GM18505 (cell line): ENCODE measurements around the gene SYT6.

ENCODE experiments used
- ATAC-seq: cut with Tn5 transposase; IDR thresholded peaks from one replicate; pipeline ENCODE4 v1.9.1; 2021; ENCODE audit not compliant: unreplicated experiment
- POLR2A ChIP-seq: IDR thresholded peaks from 4 replicates; pipeline ENCODE4 v1.6.1; 2011; ENCODE audit warnings: borderline replicate concordance; ENCODE audit not compliant: insufficient read depth, insufficient read length; ENCODE audit errors: extremely low read depth

The SYT6 gene, protein sequence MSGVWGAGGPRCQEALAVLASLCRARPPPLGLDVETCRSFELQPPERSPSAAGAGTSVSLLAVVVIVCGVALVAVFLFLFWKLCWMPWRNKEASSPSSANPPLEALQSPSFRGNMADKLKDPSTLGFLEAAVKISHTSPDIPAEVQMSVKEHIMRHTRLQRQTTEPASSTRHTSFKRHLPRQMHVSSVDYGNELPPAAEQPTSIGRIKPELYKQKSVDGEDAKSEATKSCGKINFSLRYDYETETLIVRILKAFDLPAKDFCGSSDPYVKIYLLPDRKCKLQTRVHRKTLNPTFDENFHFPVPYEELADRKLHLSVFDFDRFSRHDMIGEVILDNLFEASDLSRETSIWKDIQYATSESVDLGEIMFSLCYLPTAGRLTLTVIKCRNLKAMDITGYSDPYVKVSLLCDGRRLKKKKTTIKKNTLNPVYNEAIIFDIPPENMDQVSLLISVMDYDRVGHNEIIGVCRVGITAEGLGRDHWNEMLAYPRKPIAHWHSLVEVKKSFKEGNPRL

DNA sequence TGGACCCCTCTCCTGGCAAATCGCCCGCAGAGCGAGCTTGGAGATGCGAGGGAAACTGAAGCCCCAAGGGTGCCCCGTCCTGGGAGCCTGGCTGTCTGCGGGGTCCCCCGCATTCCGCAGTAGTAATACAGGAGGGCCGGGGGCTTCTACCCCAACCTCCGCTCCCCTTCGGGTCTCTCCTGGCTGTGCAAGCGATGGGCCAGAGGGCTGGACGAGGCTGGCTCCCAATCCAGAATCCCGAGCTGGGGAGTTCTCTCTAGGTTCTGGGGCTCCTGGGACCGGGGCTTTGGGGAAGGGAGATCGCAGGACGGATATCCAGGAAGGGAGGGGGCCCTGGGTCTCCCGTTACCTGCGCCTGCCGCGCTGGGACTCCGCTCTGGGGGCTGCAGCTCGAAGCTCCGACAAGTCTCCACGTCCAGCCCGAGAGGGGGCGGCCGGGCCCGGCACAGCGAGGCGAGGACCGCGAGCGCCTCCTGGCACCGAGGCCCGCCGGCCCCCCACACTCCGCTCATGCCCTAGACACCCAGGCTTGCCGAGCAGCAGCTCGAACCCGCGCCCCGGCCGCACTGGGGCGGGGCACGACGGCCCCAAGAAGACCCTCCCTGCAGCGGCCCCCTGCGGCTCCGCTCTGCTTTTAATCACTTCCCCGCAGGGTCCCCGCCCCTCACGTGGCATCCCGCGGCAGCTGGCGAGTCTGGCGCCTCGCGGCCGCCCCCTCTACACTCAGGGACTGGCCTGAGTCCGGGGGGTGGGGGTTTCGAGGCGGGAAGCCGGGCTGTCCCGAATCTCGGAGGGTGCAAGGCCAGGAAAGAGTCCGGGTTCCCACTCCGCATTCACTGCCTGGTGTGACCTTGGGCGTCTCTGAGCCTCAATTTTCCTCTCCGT, at the start of gene SYT6:
SYT6 (minus strand) TSS at position 609 of the 885 bp plus-strand sequence; CDS start at position 512, 97 bp downstream.
- ATAC-seq, result no peak
- no peak for TF ChIP-seq POLR2A

DNA sequence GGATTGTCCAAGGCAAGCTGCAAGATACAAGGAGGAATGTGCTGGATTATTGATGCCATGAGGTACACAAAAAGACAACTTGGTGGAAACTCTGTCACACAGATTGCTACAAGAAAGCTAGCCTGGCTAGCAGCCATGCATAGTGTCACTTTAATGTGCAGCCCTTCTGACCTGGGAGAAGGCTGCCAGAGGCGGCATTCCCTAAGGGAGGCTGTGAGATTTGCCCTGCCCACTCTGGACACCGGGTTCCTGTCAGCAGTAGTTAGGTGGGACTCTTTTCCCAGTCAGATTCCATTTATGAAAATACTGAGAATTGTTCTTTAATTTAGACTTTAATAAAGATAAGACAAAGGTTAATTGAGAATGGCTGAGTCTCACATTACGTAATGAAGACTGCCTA, 47.8 kb upstream of the SYT6 start:
- no peak for TF ChIP-seq POLR2A
- ATAC-seq, result no peak

DNA sequence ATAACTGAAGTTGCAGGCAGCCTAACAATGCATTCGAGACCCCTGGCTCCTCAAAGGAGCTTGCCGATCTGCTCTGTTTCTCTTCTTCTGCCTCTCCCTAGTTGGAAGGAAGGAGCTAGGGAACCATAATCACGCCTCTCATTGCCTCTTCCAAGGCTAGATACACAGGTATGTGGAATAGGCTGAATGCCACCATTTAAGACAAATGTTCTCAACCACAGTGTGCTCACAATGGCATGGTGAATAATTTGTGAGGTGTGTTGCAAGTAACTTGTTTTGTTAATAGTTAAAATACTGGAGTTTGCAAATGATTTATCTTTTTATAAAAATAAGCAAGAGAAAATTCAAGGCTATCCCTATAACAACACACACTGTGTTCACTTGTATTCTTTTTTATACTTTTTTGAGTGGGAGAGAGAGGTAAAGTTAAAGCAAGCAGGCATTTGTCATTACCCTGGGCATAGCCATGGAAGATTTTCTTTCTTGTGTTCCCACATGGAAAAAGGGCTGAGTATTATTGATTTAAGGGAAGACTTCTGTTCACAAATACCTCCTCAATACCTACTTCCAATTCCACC, 45.4 kb upstream of the SYT6 start:
- ATAC-seq, result no peak
- TF ChIP-seq POLR2A, result no peak

DNA sequence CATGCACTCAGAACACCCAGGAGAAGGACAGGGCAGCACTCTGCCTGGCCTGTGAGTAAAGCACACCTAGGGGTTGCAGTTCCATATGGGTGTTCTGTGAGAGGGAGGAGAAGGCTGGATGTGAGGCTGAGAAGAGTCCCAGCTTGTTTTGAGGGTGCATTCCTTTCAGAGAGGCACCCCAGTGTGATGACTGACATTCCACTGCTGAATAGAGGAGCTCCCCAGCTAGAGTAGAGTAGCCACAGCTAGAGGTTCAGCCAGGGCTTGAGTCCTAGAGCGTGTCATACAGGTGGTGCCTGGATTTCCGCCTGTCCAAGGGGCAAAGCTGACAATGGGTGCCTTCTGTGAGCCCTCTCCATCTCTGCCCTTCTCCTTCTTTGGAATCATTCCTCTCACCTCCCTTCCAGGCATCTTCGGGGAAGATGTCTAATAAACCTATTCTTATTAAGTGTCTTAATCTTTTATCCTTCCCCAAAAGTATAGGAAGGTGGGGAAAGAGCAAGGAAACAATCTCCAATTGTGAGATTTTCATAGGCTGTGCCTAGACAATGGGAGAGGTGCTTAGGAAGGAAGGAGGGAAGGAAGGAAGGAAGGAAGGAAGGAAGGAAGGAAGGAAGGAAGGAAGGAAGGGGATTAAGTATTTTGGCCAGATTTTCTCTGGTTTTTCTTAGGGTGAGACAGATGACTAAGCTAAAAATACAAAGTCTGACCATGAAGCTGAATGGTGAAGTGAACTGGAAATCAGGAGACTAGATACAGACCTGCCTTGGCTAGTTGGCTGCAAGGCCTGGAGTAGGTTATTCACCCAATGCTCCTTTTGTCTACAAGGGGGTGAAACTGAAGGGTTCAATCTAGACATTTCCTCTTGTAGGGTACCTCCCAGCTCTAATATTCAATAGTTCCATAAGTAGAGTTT, 43.6 kb upstream of the SYT6 start:
- TF ChIP-seq POLR2A, result no peak
- ATAC-seq, result no peak

DNA sequence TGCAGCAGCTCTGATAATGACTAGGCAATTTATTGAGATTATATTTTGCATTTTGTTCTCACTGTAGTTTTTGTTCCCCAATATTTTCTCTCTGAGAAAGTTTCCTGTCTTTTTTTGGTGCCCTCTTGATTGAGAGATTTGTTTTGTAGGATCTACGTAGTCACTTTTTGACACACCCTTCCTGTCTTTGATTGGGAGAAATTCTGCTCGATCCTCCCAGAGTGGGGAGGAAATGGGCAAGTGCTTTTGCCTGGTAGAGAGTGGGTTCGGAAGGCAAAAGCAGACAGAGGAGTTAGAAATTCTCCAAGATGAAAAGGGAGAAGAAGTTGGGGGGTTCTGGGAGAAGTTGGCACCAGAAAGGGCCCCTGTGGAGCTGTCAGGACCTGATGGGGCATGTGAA, 42.1 kb upstream of the SYT6 start:
- TF ChIP-seq POLR2A, result no peak
- no peak for ATAC-seq

DNA sequence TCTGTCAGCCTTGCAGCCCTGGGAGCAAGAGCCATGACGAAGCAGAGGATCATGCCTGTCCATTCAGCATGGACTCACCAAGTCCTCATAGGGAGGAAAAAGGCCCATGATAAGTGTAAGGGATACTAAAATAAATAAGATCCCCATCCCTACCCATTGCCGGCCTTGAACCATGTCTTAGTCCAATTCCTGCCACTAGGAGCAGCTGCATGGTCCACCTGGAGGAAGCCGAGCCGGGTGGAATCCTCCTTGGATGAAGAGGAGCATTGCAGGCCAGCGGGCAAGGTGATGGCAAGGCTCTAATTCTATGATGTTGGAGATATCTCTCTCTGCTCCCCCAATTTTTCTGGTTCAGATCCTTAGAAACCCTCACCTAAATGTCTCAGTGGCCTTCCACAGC, 38.7 kb upstream of the SYT6 start:
- no peak for ATAC-seq
- no peak for TF ChIP-seq POLR2A

DNA sequence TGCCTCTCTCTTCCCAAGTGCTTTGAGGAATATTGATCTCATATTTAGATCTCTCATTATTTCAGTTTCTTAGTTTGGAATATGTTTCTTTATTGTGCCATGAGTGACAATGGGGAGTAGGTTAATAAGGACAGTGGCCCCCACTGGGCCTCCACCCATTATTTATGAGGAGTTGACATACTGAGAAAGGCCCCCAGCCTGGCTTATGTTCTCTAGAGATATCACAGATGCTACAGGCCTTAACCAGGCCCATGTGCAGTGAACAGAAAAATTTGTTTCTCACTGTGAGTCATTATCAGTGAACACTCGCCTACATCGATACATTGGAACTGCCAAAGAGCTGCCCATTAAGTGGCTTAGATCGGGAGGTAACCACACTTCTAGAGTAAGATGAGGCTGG, 35.7 kb upstream of the SYT6 start:
- TF ChIP-seq POLR2A, result no peak
- no peak for ATAC-seq

DNA sequence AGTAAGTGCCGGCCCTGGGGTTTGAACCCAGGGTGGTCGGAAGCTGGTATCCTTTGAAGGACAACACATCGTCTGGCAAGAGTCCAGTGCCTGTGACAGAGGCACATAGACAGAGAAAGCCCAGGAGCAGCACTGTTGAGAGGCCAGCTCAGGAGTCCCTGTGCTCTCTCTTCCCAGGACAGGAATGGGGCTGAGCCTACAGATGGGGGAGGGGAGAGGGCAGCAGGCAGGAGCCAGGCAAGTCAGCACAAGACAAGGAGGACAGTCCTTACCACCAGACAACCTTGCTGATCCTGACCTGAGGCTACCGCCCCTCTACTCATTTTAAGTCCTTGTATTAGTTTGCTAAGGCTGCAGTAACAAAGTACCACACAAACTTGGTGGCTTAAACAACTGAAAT, 27.7 kb upstream of the SYT6 start:
- no peak for ATAC-seq
- no peak for TF ChIP-seq POLR2A

DNA sequence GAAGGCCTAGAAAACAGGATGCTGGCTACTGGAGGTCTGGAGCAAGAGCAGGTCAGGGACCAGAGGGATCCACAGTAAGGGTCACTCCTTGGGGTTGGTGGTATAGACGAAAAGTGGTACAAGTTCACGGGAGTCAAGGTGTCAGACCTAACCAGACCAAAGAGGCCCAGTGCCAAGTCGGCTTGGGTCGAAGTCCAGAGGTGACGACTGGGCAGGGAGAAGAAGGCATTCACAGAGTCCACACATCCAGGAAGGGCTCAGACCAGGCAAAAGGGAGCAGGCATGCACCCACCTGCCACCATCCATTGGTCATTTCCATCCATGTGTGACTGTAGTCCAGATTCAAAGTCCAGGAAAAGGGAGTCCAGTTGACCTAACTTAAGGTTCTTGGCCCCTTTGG, 27.1 kb upstream of the SYT6 start:
- no peak for ATAC-seq
- TF ChIP-seq POLR2A, result no peak

DNA sequence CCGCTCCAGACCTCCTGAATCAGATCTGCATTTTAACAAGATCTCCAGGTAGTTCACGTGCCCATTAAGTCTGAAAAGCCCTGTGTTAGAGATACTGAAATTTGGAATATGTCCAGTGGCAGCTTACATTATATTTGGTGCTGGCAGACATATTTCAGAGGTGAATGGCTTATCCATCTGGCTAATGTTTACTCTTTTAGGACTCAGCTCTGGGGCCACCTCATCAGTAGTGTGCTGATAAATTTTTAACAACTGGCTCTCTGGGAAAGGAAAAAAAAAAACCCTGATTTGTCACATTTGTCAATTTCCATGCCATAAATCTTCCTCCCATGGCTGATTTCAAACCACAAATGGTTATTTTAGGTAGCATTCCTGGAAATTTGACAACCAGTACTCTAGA, 25.3 kb upstream of the SYT6 start:
- TF ChIP-seq POLR2A, result no peak
- ATAC-seq, result no peak

DNA sequence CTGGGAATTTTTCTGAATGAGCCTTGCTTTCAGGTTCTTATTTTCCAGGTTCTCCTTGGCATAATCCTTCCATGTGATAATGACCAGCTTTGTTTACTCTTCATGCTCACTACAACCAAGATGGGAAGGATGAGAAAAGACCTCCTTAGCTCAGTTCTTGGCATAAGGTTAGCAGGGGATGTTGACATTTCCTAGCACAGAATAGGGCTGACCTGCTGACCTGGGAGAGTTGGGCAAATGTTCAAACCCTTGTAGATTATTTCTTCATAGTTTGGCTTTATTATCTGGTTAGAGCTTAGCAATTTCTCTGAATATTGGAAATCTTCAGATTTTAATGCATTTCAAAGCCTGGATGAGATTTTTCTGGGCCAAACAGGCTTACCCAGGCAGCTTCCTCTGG, 23.6 kb upstream of the SYT6 start:
- ATAC-seq, result no peak
- TF ChIP-seq POLR2A, result no peak

DNA sequence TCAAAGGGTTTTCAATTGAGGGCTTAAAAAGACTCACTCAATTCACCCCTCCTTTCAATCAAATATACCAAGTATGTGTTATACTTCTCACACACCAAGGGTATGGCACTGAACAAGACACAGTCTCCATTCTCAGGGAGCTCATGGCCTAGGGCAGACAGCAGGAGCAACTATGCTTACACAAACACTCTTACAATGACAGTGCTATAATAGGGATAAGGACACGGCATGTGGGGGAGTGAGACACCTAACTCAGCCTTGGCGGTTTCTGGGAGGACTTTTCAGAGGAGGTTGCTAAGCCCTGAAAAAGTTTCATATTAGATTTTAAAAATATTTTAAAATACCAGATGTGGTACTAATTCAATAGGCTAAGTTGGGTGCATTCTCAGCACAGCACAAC, 22.7 kb upstream of the SYT6 start:
- no peak for ATAC-seq
- TF ChIP-seq POLR2A, result no peak
